ENCODE results near the gene ATIC. TPM values are rescaled to one million over a fixed set of nuclear protein-coding genes. Genes with fewer than 3 reads are reported as not detected.

Gene ATIC
- total and polyA plus RNA-seq, 10 donors: 50.5 to 165 (median 80.0) TPM

GRCh38 chr2:215361876-215362561, 50.2 kb downstream of the ATIC start:
- WGBS, 5 donors: 79 to 92% (median 89%) methylated on average over 6 of the region's 6 CpGs
- no peak overlapping the region for H3K27ac ChIP-seq
- DNase-seq: no peak
- H3K4me3 ChIP-seq: no peak overlapping the region
- H3K36me3 ChIP-seq: peaks cover 0 to 55% (median 6%) of the 10 kb centered on the region in 6 donors
- no peaks in the 10 kb centered on the region for H3K27me3 ChIP-seq (replicated peaks in 1 of 7)
- no peaks in the 10 kb centered on the region for H3K9me3 ChIP-seq
- intact Hi-C loops (cut with DNase I; ENCODE audit: low total_unique reads): no loop called here
- H3K4me1 ChIP-seq: no peaks in the 10 kb centered on the region
- TF ChIP-seq CTCF (IDR thresholded peaks at IDR 0.05 in 8 of 11, conservative IDR thresholded peaks at IDR 0.05 in 3 of 11) (no peak), POLR2AphosphoS5 (IDR thresholded peaks at IDR 0.05) (no peak), POLR2A (IDR thresholded peaks at IDR 0.05) (no peak)

DNA sequence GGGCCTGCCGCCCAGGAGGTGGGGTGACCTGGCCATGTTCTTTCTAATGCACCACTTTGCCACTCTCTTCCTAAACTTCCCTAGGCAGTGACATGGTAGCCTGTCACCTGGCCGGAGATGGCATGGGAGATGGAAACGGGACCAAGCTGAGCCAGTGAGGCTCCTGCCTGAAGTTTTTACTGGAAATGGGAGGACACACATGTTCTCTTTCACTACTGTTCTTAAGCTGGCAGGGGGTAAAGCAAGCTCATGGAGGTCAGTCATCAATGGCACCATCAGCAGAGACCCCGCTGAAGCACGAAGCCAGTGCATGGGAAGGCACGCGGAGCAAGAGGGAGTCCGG, 50.7 kb downstream of the ATIC start:
- peaks cover 0 to 54% (median 6%) of the 10 kb centered on the region in 6 donors for H3K36me3 ChIP-seq
- no peaks in the 10 kb centered on the region for H3K9me3 ChIP-seq
- H3K4me3 ChIP-seq: no peak overlapping the region
- no peaks in the 10 kb centered on the region for H3K4me1 ChIP-seq
- TF ChIP-seq POLR2A (IDR thresholded peaks at IDR 0.05): no peak
- TF ChIP-seq POLR2AphosphoS5 (IDR thresholded peaks at IDR 0.05): no peak
- TF ChIP-seq CTCF (IDR thresholded peaks at IDR 0.05 in 8 of 11, conservative IDR thresholded peaks at IDR 0.05 in 3 of 11): no peak
- no peaks in the 10 kb centered on the region for H3K27me3 ChIP-seq (replicated peaks in 1 of 7)
- no peak overlapping the region for H3K27ac ChIP-seq
- 93 to 97% (median 96%) methylated on average over 8 of the region's 8 CpGs for WGBS, 5 donors
- DNase-seq: no peak
- intact Hi-C loops (cut with DNase I; ENCODE audit: low total_unique reads): no loop called here

- H3K4me1 ChIP-seq: no peaks in the 10 kb centered on the region
- H3K4me3 ChIP-seq: no peak overlapping the region
- TF ChIP-seq CTCF (IDR thresholded peaks at IDR 0.05 in 8 of 11, conservative IDR thresholded peaks at IDR 0.05 in 3 of 11) (no peak), POLR2A (IDR thresholded peaks at IDR 0.05) (no peak)
- no peak for DNase-seq
- intact Hi-C loops (cut with DNase I; ENCODE audit: low total_unique reads): no loop called here
- no peaks in the 10 kb centered on the region for H3K27me3 ChIP-seq (replicated peaks in 1 of 7)
- H3K36me3 ChIP-seq: peaks cover 0 to 59% (median 6%) of the 10 kb centered on the region in 6 donors
- H3K9me3 ChIP-seq: no peaks in the 10 kb centered on the region
- 68 to 86% (median 80%) methylated on average over 2 of the region's 2 CpGs for WGBS, 5 donors
- H3K27ac ChIP-seq: no peak overlapping the region
Measured at GRCh38 chr2:215363039-215363438, 51.2 kb downstream of the ATIC start.

DNA sequence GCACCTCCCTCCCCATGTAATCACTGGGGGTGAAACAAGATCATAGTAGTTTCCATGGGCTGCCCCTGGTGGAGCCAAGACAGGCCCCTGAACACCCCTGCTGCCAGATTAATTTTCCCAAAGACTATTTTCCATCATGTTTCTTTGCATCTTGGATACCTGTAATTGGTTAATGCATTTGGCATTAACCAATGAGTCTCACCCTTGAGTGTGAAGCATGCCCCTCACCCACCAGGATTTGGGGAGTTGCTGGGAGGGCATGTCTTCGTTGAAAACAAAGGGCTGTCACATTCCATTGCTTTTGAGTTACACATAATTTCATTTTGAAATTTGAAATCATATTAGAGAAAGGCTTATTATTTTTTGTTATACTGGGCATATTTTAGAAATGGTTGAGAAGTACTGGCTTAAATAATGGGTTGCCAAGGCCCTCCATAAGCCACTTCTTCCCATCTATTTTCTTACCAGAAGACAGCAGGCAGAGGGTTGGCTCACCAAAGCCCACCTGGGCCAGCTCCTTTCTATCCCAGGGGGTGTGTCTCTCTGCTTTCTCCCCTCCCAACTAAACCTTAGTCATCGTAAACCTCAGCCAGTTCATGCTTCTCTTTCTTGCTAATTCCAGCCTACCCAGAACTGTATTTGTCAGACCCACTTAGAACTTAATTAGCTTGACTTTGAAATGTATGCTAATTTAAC, 51.8 kb downstream of the ATIC start:
- Histone ChIP-seq H3K36me3 (peaks cover 0 to 62% (median 6%) of the 10 kb centered on the region in 6 donors), H3K9me3 (no peaks in the 10 kb centered on the region), H3K27ac (no peak overlapping the region), H3K4me3 (no peak overlapping the region), H3K4me1 (no peaks in the 10 kb centered on the region), H3K27me3 (replicated peaks in 1 of 7) (no peaks in the 10 kb centered on the region)
- intact Hi-C loops (cut with DNase I; ENCODE audit: low total_unique reads): no loop called here
- no peak for DNase-seq
- 82 to 88% (median 84%) methylated on average over 2 of the region's 2 CpGs for WGBS, 5 donors
- TF ChIP-seq POLR2AphosphoS5 (IDR thresholded peaks at IDR 0.05) (no peak), CTCF (IDR thresholded peaks at IDR 0.05 in 8 of 11, conservative IDR thresholded peaks at IDR 0.05 in 3 of 11) (no peak), POLR2A (IDR thresholded peaks at IDR 0.05) (no peak)
